M059J (cell line): ENCODE data around the gene HMGCLL1. TPM values are rescaled to one million over a fixed set of nuclear protein-coding genes. Genes with fewer than 3 reads are reported as not detected.
A peak's percentile ranks its signal among the peaks of the same experiment; 100 is the strongest.

Source experiments
- DNase-seq: peaks from one replicate; pipeline ENCODE4 v3.0.0-alpha.2; 2012; ENCODE audit warnings: low read depth
- total RNA-seq: library from RNA; depleted of rRNA; stranded (reverse); fragments of >200 nt; shearing (Covaris generic); gene quantifications from 2 replicates; pipeline ENCODE4 v1.2.3, GENCODE V29; 2014; rRNA removed

Gene HMGCLL1
- 0.20 TPM in 1 of 2 replicates, not detected in the other for total RNA-seq

GRCh38 chr6:55578537-55579363 lies at the start of gene HMGCLL1:
TSS of gene HMGCLL1 (minus strand) at chr6:55579192. CDS start at chr6:55579055, 137 bp downstream.
- DNase-seq: peak; percentile 26

GRCh38 chr6:55621993-55622392 lies 43.0 kb upstream of the HMGCLL1 start:
- no peak for DNase-seq

GRCh38 chr6:55621244-55621643 lies 42.3 kb upstream of the HMGCLL1 start:
- no peak for DNase-seq

- DNase-seq: peak; percentile 61
Observed at GRCh38 chr6:55617272-55617671, 38.3 kb upstream of the HMGCLL1 start.

GRCh38 chr6:55604021-55604420 lies 25.0 kb upstream of the HMGCLL1 start:
- DNase-seq: no peak

- DNase-seq: no peak
Observed at GRCh38 chr6:55601120-55601519, 22.1 kb upstream of the HMGCLL1 start.

GRCh38 chr6:55594442-55594841 lies 15.4 kb upstream of the HMGCLL1 start:
- DNase-seq: no peak

GRCh38 chr6:55584654-55585354 lies 5.8 kb upstream of the HMGCLL1 start:
- no peak for DNase-seq

GRCh38 chr6:55576811-55577210 lies 2.2 kb downstream of the HMGCLL1 start:
- DNase-seq: no peak

- no peak for DNase-seq
Observed at GRCh38 chr6:55574556-55574955, 4.4 kb downstream of the HMGCLL1 start.

- no peak for DNase-seq
Observed at GRCh38 chr6:55569638-55570037, 9.4 kb downstream of the HMGCLL1 start.

- no peak for DNase-seq
Observed at GRCh38 chr6:55568808-55569439, 10.1 kb downstream of the HMGCLL1 start.

- no peak for DNase-seq
Observed at GRCh38 chr6:55567558-55567957, 11.4 kb downstream of the HMGCLL1 start.

GRCh38 chr6:55566036-55566710 lies 12.8 kb downstream of the HMGCLL1 start:
- DNase-seq: no peak

GRCh38 chr6:55562318-55562717 lies 16.7 kb downstream of the HMGCLL1 start:
- DNase-seq: no peak

GRCh38 chr6:55560290-55560885 lies 18.6 kb downstream of the HMGCLL1 start:
- DNase-seq: no peak

GRCh38 chr6:55557146-55557545 lies 21.8 kb downstream of the HMGCLL1 start:
- DNase-seq: no peak

- DNase-seq: no peak
Observed at GRCh38 chr6:55545791-55546190, 33.2 kb downstream of the HMGCLL1 start.

- DNase-seq: peak; percentile 37
Observed at GRCh38 chr6:55543633-55544309, 35.2 kb downstream of the HMGCLL1 start.

GRCh38 chr6:55541024-55541423 lies 38.0 kb downstream of the HMGCLL1 start:
- no peak for DNase-seq

- DNase-seq: no peak
Observed at GRCh38 chr6:55536391-55536956, 42.5 kb downstream of the HMGCLL1 start.
